Measurements from ENCODE around the gene PPEF2. TPM values are rescaled to one million over a fixed set of nuclear protein-coding genes. Genes with fewer than 3 reads are reported as not detected.

The PPEF2 gene
- total RNA-seq, 1 experiment from 2014 or later, result not detected

GRCh38 chr4:75898536-75898935, 3.7 kb downstream of the PPEF2 start:
- BruUV-seq (replicated peaks), result no TSS peak
- H3K4me3 ChIP-seq, result no peak overlapping the region
- no peaks in the 10 kb centered on the region for H3K36me3 ChIP-seq (ENCODE audit: low read depth)
- ChIA-PET CTCF (no interaction called here), POLR2A (ENCODE audit: unreplicated experiment) (interaction anchor here (0.6 kb wide), 1 partner anchor 650 kb away, joined by 4 read pairs; no protein-coding TSS in a partner anchor)
- H3K27ac ChIP-seq, result no peak overlapping the region
- no peaks in the 10 kb centered on the region for H3K79me2 ChIP-seq (ENCODE audit: low read depth)
- no peaks in the 10 kb centered on the region for H3K9me2 ChIP-seq (ENCODE audit: insufficient read depth)
- H3K4me1 ChIP-seq (replicated peaks; ENCODE audit: insufficient read depth), result no peaks in the 10 kb centered on the region
- no peaks in the 10 kb centered on the region for H3K27me3 ChIP-seq (ENCODE audit: insufficient read depth, low read depth)
- no peaks in the 10 kb centered on the region for H4K20me1 ChIP-seq (ENCODE audit: insufficient read depth)
- DNase-seq, result no peak
- H3K4me2 ChIP-seq, result no peak overlapping the region
- H3F3A ChIP-seq (ENCODE audit: insufficient read depth, low read depth), result no peaks in the 10 kb centered on the region
- H3K9me3 ChIP-seq (ENCODE audit: insufficient read depth, low read depth), result no peaks in the 10 kb centered on the region
- no peak for TF ChIP-seq EZH2 (IDR thresholded peaks at IDR 0.05; ENCODE audit: low read depth)
- TF ChIP-seq, protein P1, sequence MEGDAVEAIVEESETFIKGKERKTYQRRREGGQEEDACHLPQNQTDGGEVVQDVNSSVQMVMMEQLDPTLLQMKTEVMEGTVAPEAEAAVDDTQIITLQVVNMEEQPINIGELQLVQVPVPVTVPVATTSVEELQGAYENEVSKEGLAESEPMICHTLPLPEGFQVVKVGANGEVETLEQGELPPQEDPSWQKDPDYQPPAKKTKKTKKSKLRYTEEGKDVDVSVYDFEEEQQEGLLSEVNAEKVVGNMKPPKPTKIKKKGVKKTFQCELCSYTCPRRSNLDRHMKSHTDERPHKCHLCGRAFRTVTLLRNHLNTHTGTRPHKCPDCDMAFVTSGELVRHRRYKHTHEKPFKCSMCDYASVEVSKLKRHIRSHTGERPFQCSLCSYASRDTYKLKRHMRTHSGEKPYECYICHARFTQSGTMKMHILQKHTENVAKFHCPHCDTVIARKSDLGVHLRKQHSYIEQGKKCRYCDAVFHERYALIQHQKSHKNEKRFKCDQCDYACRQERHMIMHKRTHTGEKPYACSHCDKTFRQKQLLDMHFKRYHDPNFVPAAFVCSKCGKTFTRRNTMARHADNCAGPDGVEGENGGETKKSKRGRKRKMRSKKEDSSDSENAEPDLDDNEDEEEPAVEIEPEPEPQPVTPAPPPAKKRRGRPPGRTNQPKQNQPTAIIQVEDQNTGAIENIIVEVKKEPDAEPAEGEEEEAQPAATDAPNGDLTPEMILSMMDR (conservative IDR thresholded peaks at IDR 0.05), result no peak
- intact Hi-C loops (cut with micrococcal nuclease; ENCODE audit: unreplicated experiment), result loop anchor here (5.0 kb wide), 1 partner anchor 169 kb away; no protein-coding TSS in a partner anchor
- H2AFZ ChIP-seq, result no peak overlapping the region

- H3K4me2 ChIP-seq, result no peak overlapping the region
- H3K4me1 ChIP-seq (replicated peaks; ENCODE audit: insufficient read depth), result no peaks in the 10 kb centered on the region
- TF ChIP-seq EZH2 (IDR thresholded peaks at IDR 0.05; ENCODE audit: low read depth), result no peak
- TF ChIP-seq, protein P1 (conservative IDR thresholded peaks at IDR 0.05), result peak; percentile 84
- no peaks in the 10 kb centered on the region for H3K27me3 ChIP-seq (ENCODE audit: insufficient read depth, low read depth)
- POLR2A ChIA-PET (ENCODE audit: unreplicated experiment), result interaction anchor here (0.7 kb wide), 1 partner anchor 341 kb away, joined by 4 read pairs; no protein-coding TSS in a partner anchor
- H3K36me3 ChIP-seq (ENCODE audit: low read depth), result no peaks in the 10 kb centered on the region
- intact Hi-C loops (cut with micrococcal nuclease; ENCODE audit: unreplicated experiment), result loop anchor here (5.0 kb wide), 1 partner anchor 171 kb away; no protein-coding TSS in a partner anchor
- no peak overlapping the region for H3K27ac ChIP-seq
- H2AFZ ChIP-seq, result no peak overlapping the region
- no peak for DNase-seq
- no peaks in the 10 kb centered on the region for H3F3A ChIP-seq (ENCODE audit: insufficient read depth, low read depth)
- H3K4me3 ChIP-seq, result no peak overlapping the region
- no peaks in the 10 kb centered on the region for H4K20me1 ChIP-seq (ENCODE audit: insufficient read depth)
- H3K9me3 ChIP-seq (ENCODE audit: insufficient read depth, low read depth), result no peaks in the 10 kb centered on the region
- CTCF ChIA-PET, result interaction anchor here (0.7 kb wide), 1 partner anchor 13 kb away, joined by 3 read pairs; no protein-coding TSS in a partner anchor
- H3K9me2 ChIP-seq (ENCODE audit: insufficient read depth), result no peaks in the 10 kb centered on the region
- no peaks in the 10 kb centered on the region for H3K79me2 ChIP-seq (ENCODE audit: low read depth)
- no TSS peak for BruUV-seq (replicated peaks)
Measured at GRCh38 chr4:75895744-75896314, 6.4 kb downstream of the PPEF2 start.

DNA sequence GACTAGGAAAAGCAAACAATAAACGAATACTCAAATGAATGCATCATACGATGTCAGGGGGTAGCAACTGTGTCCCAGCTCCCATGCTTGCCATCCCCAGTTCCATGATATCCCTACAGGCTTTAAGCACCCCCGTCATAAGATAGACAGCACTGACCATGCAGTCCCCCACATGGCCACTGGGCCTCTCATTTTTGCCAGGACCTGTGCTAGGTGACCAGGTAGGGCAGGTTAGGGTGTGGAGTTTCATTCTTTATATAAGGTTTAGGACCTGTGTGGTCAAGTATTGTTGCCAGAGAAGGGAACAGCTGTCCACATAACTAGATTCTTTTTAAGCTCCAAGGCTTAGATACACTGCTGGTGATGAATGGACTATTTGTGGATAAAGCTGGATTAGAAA, 9.7 kb downstream of the PPEF2 start:
- CTCF ChIA-PET, result no interaction called here
- no peaks in the 10 kb centered on the region for H3K9me3 ChIP-seq (ENCODE audit: insufficient read depth, low read depth)
- H3K27me3 ChIP-seq (ENCODE audit: insufficient read depth, low read depth), result no peaks in the 10 kb centered on the region
- H3K4me2 ChIP-seq, result no peak overlapping the region
- intact Hi-C loops (cut with micrococcal nuclease; ENCODE audit: unreplicated experiment), result no loop called here
- no peaks in the 10 kb centered on the region for H3K4me1 ChIP-seq (replicated peaks; ENCODE audit: insufficient read depth)
- TF ChIP-seq, protein P1 (conservative IDR thresholded peaks at IDR 0.05), result peak; percentile 45; the same call in 1 of the 2 replicates
- TF ChIP-seq EZH2 (IDR thresholded peaks at IDR 0.05; ENCODE audit: low read depth), result no peak
- no TSS peak for BruUV-seq (replicated peaks)
- no peaks in the 10 kb centered on the region for H3K9me2 ChIP-seq (ENCODE audit: insufficient read depth)
- POLR2A ChIA-PET (ENCODE audit: unreplicated experiment), result interaction anchor here (0.6 kb wide), 1 partner anchor 16 kb away, joined by 7 read pairs; no protein-coding TSS in a partner anchor
- no peaks in the 10 kb centered on the region for H3K36me3 ChIP-seq (ENCODE audit: low read depth)
- no peak overlapping the region for H3K27ac ChIP-seq
- H2AFZ ChIP-seq, result no peak overlapping the region
- H4K20me1 ChIP-seq (ENCODE audit: insufficient read depth), result no peaks in the 10 kb centered on the region
- no peaks in the 10 kb centered on the region for H3F3A ChIP-seq (ENCODE audit: insufficient read depth, low read depth)
- H3K4me3 ChIP-seq, result no peak overlapping the region
- peak in 1 of 2 experiments; percentile 7 for DNase-seq
- H3K79me2 ChIP-seq (ENCODE audit: low read depth), result no peaks in the 10 kb centered on the region

All from PC-9 (cell line).